K562 (cell line): Measurements from ENCODE around the gene TTC24. TPM values are rescaled to one million over a fixed set of nuclear protein-coding genes. Genes with fewer than 3 reads are reported as not detected.
A peak's percentile ranks its signal among the peaks of the same experiment; 100 is the strongest.

ENCODE experiments used
- ATAC-seq: fragments of 200-7000 bp; cut with Tn5 transposase; 3 replicates; pipeline ENCODE4 v1.9.1; 2020; ENCODE audit warnings: moderate library complexity
- BruUV-seq: library from RNA; stranded (reverse); fragments of 400-500 nt; replicated peaks from 2 replicates; lab custom pipeline; 2021; lab: Mats Ljungman, UMichigan
- CTCF ChIA-PET: fragments of 300-600 bp; formaldehyde crosslinking; extraction: SDS; loops from one replicate; lab custom pipeline; 2021; ENCODE audit warnings: low intra/inter-chr PET ratio; lab: Yijun Ruan, JAX
- POLR2A ChIA-PET: fragments of 300-600, 350-650 bp; sonication (Branson Sonifier 250); formaldehyde crosslinking; extraction: SDS; loops from one replicate; lab custom pipeline; 2021; ENCODE audit warnings: antibody characterized with exemption, inconsistent platforms; lab: Yijun Ruan, JAX
- DNase-seq, 4 experiments: peaks; one replicate each; pipeline versions ENCODE4 v3.0.0 to v3.0.0-alpha.2; 2011 to 2018; ENCODE audit warnings: low spot score in 3 of 4, mixed read lengths in 3 of 4; ENCODE audit errors: extremely low read depth in 1 of 4
- FAIRE-seq: peaks from 2 replicates; lab custom pipeline; 2011; peaks lifted over from hg19 to GRCh38; lab: Jason Lieb, UNC
- H2AFZ ChIP-seq: 2 replicates; pipeline ENCODE4 v1.6.0; 2011; ENCODE audit warnings: low read depth, low read length, control low read depth, inconsistent platforms
- H3K27ac ChIP-seq: fragments of 200-600 bp; 3 replicates; pipeline ENCODE4 v1.8.0; 2011; ENCODE audit warnings: low read depth, mild to moderate bottlenecking, control low read depth, inconsistent platforms, low read length, moderate library complexity, mixed read lengths; ENCODE audit errors: extremely low read depth
- H3K27me3 ChIP-seq, 2 experiments: fragments of 300-600 bp in 1 of 2; 2 replicates in 1 of 2; 3 replicates in 1 of 2; pipeline versions ENCODE4 v1.6.0 to v1.8.0; 2011; ENCODE audit warnings: inconsistent platforms in 2 of 2, low read length in 2 of 2, mild to moderate bottlenecking in 1 of 2, mixed read lengths in 1 of 2, moderate library complexity in 1 of 2; ENCODE audit not compliant: control insufficient read depth in 2 of 2, insufficient read depth in 2 of 2
- H3K36me3 ChIP-seq: fragments of 300-600 bp; 3 replicates; pipeline ENCODE4 v1.8.0; 2011; ENCODE audit warnings: mild to moderate bottlenecking, low read length, inconsistent platforms; ENCODE audit not compliant: control insufficient read depth, insufficient read depth
- H3K4me1 ChIP-seq, 2 experiments: fragments of 200-600 bp in 1 of 2; replicated peaks in 1 of 2; 2 replicates in 1 of 2; 3 replicates in 1 of 2; pipeline versions ENCODE4 v1.5.1 to v1.8.0; 2011; ENCODE audit warnings: inconsistent platforms in 2 of 2, low read length in 2 of 2, mild to moderate bottlenecking in 1 of 2, mixed read lengths in 1 of 2, moderate library complexity in 1 of 2; ENCODE audit not compliant: control insufficient read depth in 2 of 2, insufficient read depth in 2 of 2
- H3K4me2 ChIP-seq: 2 replicates; pipeline ENCODE4 v1.6.1; 2011; ENCODE audit warnings: low read length, control low read depth, inconsistent platforms, mixed read lengths; ENCODE audit not compliant: insufficient read depth
- H3K4me3 ChIP-seq: fragments of 200-600 bp; sonication (generic), shearing (Covaris generic); 2 replicates; pipeline ENCODE4 v1.5.1; 2016; ENCODE audit warnings: control low read depth, inconsistent platforms
- H3K79me2 ChIP-seq: fragments of 200-600 bp; 3 replicates; pipeline ENCODE4 v1.8.0; 2011; ENCODE audit warnings: low read length, inconsistent platforms; ENCODE audit not compliant: control insufficient read depth, insufficient read depth
- H3K9ac ChIP-seq, 2 experiments: 2 replicates each; pipeline versions ENCODE4 v1.6.0 to v1.6.1; 2011; ENCODE audit warnings: low read depth in 2 of 2, low read length in 2 of 2, control low read depth in 1 of 2, inconsistent platforms in 1 of 2, mild to moderate bottlenecking in 1 of 2, mixed read lengths in 1 of 2; ENCODE audit not compliant: insufficient read depth in 1 of 2
- H3K9me1 ChIP-seq: one replicate; pipeline ENCODE4 v1.6.0; 2011; ENCODE audit warnings: inconsistent platforms, mild to moderate bottlenecking, low read length, moderate library complexity; ENCODE audit not compliant: control insufficient read depth, insufficient read depth
- H3K9me3 ChIP-seq: replicated peaks from 2 replicates; pipeline ENCODE4 v1.5.1; 2011; ENCODE audit warnings: low read depth, low read length, inconsistent platforms; ENCODE audit not compliant: control insufficient read depth, insufficient read depth
- H4K20me1 ChIP-seq: replicated peaks from 2 replicates; pipeline ENCODE4 v1.6.1; 2011; ENCODE audit warnings: low read length, inconsistent platforms, mixed read lengths; ENCODE audit not compliant: control insufficient read depth, insufficient read depth
- BDP1 ChIP-seq: IDR thresholded peaks from 3 replicates; pipeline ENCODE4 v1.6.1; 2011; ENCODE audit not compliant: insufficient read length, insufficient read depth
- FOXJ2 ChIP-seq: fragments of 200-800 bp; sonication (Bioruptor generic); IDR thresholded peaks from 2 replicates; pipeline ENCODE4 v1.6.1; 2016; ENCODE audit warnings: missing genetic modification characterization, missing compliant biosample characterization
- GABPB2 ChIP-seq: fragments of 250-450 bp; sonication (Bioruptor Pico); conservative IDR thresholded peaks from 2 replicates; pipeline ENCODE4 v1.5.1; 2021; ENCODE audit warnings: mild to moderate bottlenecking
- NELFE ChIP-seq: IDR thresholded peaks from 2 replicates; pipeline ENCODE4 v1.6.1; 2011; ENCODE audit warnings: mild to moderate bottlenecking; ENCODE audit not compliant: insufficient read depth, insufficient read length
- NR3C1 ChIP-seq: sonication (generic); formaldehyde crosslinking; IDR thresholded peaks from 2 replicates; pipeline ENCODE4 v1.8.1; 2022; ENCODE audit warnings: missing genetic modification reagents
- PKNOX1 ChIP-seq: fragments of 450-650 bp; IDR thresholded peaks from 2 replicates; pipeline ENCODE4 v1.6.1; 2016
- RBM25 ChIP-seq: fragments of 200-400 bp; formaldehyde crosslinking; IDR thresholded peaks from 2 replicates; pipeline ENCODE4 v1.6.1; 2018; ENCODE audit warnings: low read length, low read depth, moderate library complexity; ENCODE audit not compliant: severe bottlenecking
- USF1 ChIP-seq: sonication (generic); formaldehyde crosslinking; IDR thresholded peaks from 2 replicates; pipeline ENCODE4 v1.9.0; 2022; ENCODE audit warnings: mild to moderate bottlenecking, missing genetic modification reagents
- WGBS: fragments of 100-300 bp; shearing (Covaris generic); methylation state at CpG from one replicate; pipeline ENCODE4 v1.1.6; 2016; ENCODE audit warnings: low coverage, mixed read lengths; ENCODE audit not compliant: insufficient coverage; ENCODE audit errors: missing lambda C conversion rate; 5-methylcytosine and 5-hydroxymethylcytosine counted together
- in situ Hi-C: fragments of 300-500 bp; cut with MboI; formaldehyde crosslinking; loops from 4 replicates; pipeline ENCODE4 v1.15.0; 2018; ENCODE audit warnings: inconsistent platforms, mixed read lengths
- intact Hi-C: fragments of 100-400 bp; cut with micrococcal nuclease; formaldehyde crosslinking; loops from 2 replicates; pipeline ENCODE4 v1.14.2; 2022
- polyA plus RNA-seq, 8 experiments: library from polyadenylated mRNA; depleted of rRNA in 4 of 8; stranded (reverse) in 5 of 8; unstranded in 3 of 8; fragments of >200 nt; fragmentation: Nextera tagmentation in 2 of 8; fragmentation: Illumina TruSeq in 1 of 8; extraction: Ambion mirVana in 2 of 8; extraction: Trizol in 1 of 8; gene quantifications; 2 replicates each; pipeline versions ENCODE4 v1.2.1 to v1.2.3, GENCODE V29; 2011 to 2014; ENCODE audit warnings: inconsistent platforms in 1 of 8, missing spikeins in 1 of 8
- total RNA-seq, 7 experiments: library from RNA; depleted of rRNA in 6 of 7; stranded (reverse); fragments of >200 nt in 6 of 7; fragmentation: Illumina TruSeq in 2 of 7; extraction: Trizol in 2 of 7; gene quantifications; 2 replicates each; pipeline versions ENCODE4 v1.2.1 to v1.2.3, GENCODE V29; 2011 to 2021; ENCODE audit warnings: low replicate concordance in 1 of 7

The TTC24 gene
- total and polyA plus RNA-seq, 9 of the 15 experiments (the other 6 are each of a cell fraction or from before 2014, with no cell fraction given) = not detected

GRCh38 chr1:156627313-156627880 lies 47.9 kb downstream of the TTC24 start (continued):
- TF ChIP-seq USF1 (CRISPR knock-in tag) (peak; percentile 72), GABPB2 (CRISPR knock-in tag) (no peak), NR3C1 (CRISPR knock-in tag) (no peak), NELFE (no peak), PKNOX1 (peak; percentile 95), BDP1 (no peak)

GRCh38 chr1:156629823-156630449 lies 50.4 kb downstream of the TTC24 start:
- H2AFZ ChIP-seq = no peak overlapping the region
- H3K79me2 ChIP-seq = no peaks in the 10 kb centered on the region
- peaks cover 14 to 19% of the 10 kb centered on the region in 2 experiments; a peak in 4 of 5 replicates for H3K27me3 ChIP-seq
- H3K9ac ChIP-seq = no peak overlapping the region
- in situ Hi-C loops (no loop called here), intact Hi-C loops (loop anchor here (5.0 kb wide), 1 partner anchor 97 kb away; the partner anchor contains the start of genes ISG20L2 and METTL25B)
- WGBS = 29% methylated on average over 8 of the region's 8 CpGs
- no peaks in the 10 kb centered on the region for H3K9me1 ChIP-seq
- POLR2A ChIA-PET = interaction anchor here (1.0 to 3.3 kb wide), 3 partner anchors 10 to 31 kb away, joined by 3 to 21 read pairs (median 4); no protein-coding TSS in a partner anchor
- CTCF ChIA-PET = interaction anchor here (0.8 to 3.0 kb wide), 2 partner anchors 25 to 96 kb away, joined by 8 to 10 read pairs; no protein-coding TSS in a partner anchor
- peaks cover 7% of the 10 kb centered on the region; the same call in 1 of the 2 replicates for H4K20me1 ChIP-seq
- DNase-seq (no peak), FAIRE-seq (no peak), ATAC-seq (no peak)
- H3K27ac ChIP-seq = no peak overlapping the region
- H3K4me1 ChIP-seq = peaks cover 3 to 10% of the 10 kb centered on the region in 2 experiments; a peak in 4 of 5 replicates
- no TSS peak for BruUV-seq
- H3K4me3 ChIP-seq = no peak overlapping the region
- H3K9me3 ChIP-seq = no peaks in the 10 kb centered on the region
- no peaks in the 10 kb centered on the region for H3K36me3 ChIP-seq
- TF ChIP-seq FOXJ2 (tag) (peak; percentile 67), RBM25 (no peak)
- no peak overlapping the region for H3K4me2 ChIP-seq
